Suprapubic skin (tissue), 4 donors: Measurements from ENCODE around the gene APPL2. TPM values are rescaled to one million over a fixed set of nuclear protein-coding genes. Genes with fewer than 3 reads are reported as not detected.
"Not testable (repeated sequence)": the region's sequence is repeated elsewhere in the genome, so short reads cannot be mapped to it uniquely, and the experiment has no call there.

Experiments used
- DNase-seq, 2 donors: peaks; one replicate each; pipeline ENCODE4 v3.0.0-alpha.2; 2019; ENCODE audit warnings: low spot score in 2 of 2
- H3K27ac ChIP-seq: fragments of 200-600 bp; sonication (generic); one replicate; pipeline ENCODE4 v1.5.1; 2019
- H3K27me3 ChIP-seq: fragments of 200-600 bp; sonication (generic); one replicate; pipeline ENCODE4 v1.5.1; 2019
- H3K36me3 ChIP-seq: fragments of 200-600 bp; sonication (generic); one replicate; pipeline ENCODE4 v1.5.1; 2019
- H3K4me1 ChIP-seq: fragments of 200-600 bp; sonication (generic); one replicate; pipeline ENCODE4 v1.5.1; 2019
- H3K4me3 ChIP-seq: fragments of 200-600 bp; sonication (generic); one replicate; pipeline ENCODE4 v1.5.1; 2019; ENCODE audit warnings: mild to moderate bottlenecking
- H3K9me3 ChIP-seq: fragments of 200-600 bp; sonication (generic); one replicate; pipeline ENCODE4 v1.5.1; 2019
- EP300 ChIP-seq: sonication (generic); formaldehyde crosslinking; IDR thresholded peaks from one replicate; pipeline ENCODE4 v1.6.1; 2017; ENCODE audit warnings: antibody characterized with exemption
- POLR2A ChIP-seq, 2 donors: fragments of 450-650 bp; IDR thresholded peaks; one replicate each; pipeline ENCODE4 v1.6.1; 2017; ENCODE audit warnings: antibody characterized with exemption in 2 of 2, mild to moderate bottlenecking in 2 of 2, moderate library complexity in 2 of 2
- POLR2AphosphoS5 ChIP-seq, 3 donors: sonication (generic); formaldehyde crosslinking; IDR thresholded peaks; one replicate each; pipeline ENCODE4 v1.6.1; 2017; ENCODE audit warnings: antibody characterized with exemption in 3 of 3
- WGBS: methylation state at CpG from one replicate; pipeline ENCODE4 v1.1.5; 2018; 5-methylcytosine and 5-hydroxymethylcytosine counted together
- total RNA-seq, 4 donors: library from RNA; depleted of rRNA; stranded (reverse); fragments of >200 nt; gene quantifications; one replicate each; pipeline ENCODE4 v1.1.0, GENCODE V29; 2016
- TF ChIP-seq, protein P1 (sequence below), 2 donors: fragments of 200-600 bp in 1 of 2; fragments of 450-650 bp in 1 of 2; sonication (generic) in 1 of 2; IDR thresholded peaks; one replicate each; pipeline ENCODE4 v1.5.1; 2016 to 2019; ENCODE audit warnings: antibody characterized with exemption in 2 of 2, mild to moderate bottlenecking in 1 of 2, moderate library complexity in 1 of 2

The APPL2 gene
- total RNA-seq, 4 donors from 2014 or later = 95.2 to 172 (median 110) TPM

GRCh38 chr12:105261010-105261409, 25.0 kb upstream of the APPL2 start:
- H3K9me3 ChIP-seq = no peaks in the 10 kb centered on the region
- no peaks in the 10 kb centered on the region for H3K36me3 ChIP-seq
- no peaks in the 10 kb centered on the region for H3K27me3 ChIP-seq
- no peak for DNase-seq
- H3K4me1 ChIP-seq = peaks cover 4% of the 10 kb centered on the region
- no peak for TF ChIP-seq POLR2AphosphoS5 (IDR thresholded peaks at IDR 0.05)
- TF ChIP-seq POLR2A (IDR thresholded peaks at IDR 0.05) = no peak
- TF ChIP-seq EP300 = no peak
- TF ChIP-seq, protein P1, sequence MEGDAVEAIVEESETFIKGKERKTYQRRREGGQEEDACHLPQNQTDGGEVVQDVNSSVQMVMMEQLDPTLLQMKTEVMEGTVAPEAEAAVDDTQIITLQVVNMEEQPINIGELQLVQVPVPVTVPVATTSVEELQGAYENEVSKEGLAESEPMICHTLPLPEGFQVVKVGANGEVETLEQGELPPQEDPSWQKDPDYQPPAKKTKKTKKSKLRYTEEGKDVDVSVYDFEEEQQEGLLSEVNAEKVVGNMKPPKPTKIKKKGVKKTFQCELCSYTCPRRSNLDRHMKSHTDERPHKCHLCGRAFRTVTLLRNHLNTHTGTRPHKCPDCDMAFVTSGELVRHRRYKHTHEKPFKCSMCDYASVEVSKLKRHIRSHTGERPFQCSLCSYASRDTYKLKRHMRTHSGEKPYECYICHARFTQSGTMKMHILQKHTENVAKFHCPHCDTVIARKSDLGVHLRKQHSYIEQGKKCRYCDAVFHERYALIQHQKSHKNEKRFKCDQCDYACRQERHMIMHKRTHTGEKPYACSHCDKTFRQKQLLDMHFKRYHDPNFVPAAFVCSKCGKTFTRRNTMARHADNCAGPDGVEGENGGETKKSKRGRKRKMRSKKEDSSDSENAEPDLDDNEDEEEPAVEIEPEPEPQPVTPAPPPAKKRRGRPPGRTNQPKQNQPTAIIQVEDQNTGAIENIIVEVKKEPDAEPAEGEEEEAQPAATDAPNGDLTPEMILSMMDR (IDR thresholded peaks at IDR 0.05) = no peak
- whole genome bisulfite sequencing = 55% methylated on average over 2 of the region's 2 CpGs
- no peak overlapping the region for H3K27ac ChIP-seq
- no peak overlapping the region for H3K4me3 ChIP-seq

DNA sequence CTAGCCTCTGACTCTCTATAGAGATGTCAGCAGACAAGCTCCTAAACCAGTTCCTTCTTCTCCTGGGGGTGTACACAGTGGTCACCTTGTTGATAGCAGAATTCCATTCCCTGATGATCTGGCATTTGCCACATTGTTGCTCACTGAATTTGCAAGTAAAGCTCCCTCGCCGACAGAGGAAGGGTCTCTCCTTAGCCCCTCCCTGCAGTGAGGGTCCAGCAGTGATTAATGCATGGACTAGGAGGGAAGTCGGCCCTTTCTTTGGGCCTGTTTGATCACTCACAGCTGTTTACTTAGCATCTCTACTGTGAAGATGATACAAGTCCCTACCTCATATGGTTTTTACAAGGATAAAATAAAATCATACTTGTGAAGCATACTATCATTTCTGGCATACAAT, 23.3 kb upstream of the APPL2 start:
- H3K4me3 ChIP-seq = no peak overlapping the region
- no peak for DNase-seq
- 91% methylated on average over 3 of the region's 3 CpGs for WGBS

DNA sequence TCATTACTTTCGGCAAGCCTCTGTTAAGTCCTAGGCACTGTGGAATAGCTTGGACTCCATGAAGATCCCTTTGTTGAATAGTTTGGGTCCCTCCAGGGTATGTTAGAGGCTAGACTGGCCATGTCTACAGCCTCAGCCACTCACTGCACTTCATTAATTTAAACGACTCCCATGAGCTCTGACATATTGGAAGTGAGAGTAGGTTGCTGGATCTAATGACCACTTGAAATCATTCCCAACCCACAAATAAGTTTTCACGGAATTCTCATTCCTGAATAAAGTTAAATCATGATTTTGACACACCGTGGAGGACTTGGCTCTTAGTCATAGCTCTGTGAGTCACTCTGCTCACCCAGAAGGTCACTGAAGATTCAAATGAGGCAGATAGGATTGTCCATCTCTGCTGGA, 21.4 kb upstream of the APPL2 start:
- 64% methylated on average over 4 of the region's 4 CpGs for WGBS
- Histone ChIP-seq H3K9me3 (no peaks in the 10 kb centered on the region), H3K4me1 (peaks cover 32% of the 10 kb centered on the region), H3K36me3 (no peaks in the 10 kb centered on the region), H3K27me3 (no peaks in the 10 kb centered on the region), H3K27ac (peak overlapping the region; percentile 75), H3K4me3 (no peak overlapping the region)
- no peak for DNase-seq
- TF ChIP-seq POLR2A (IDR thresholded peaks at IDR 0.05) (no peak), POLR2AphosphoS5 (IDR thresholded peaks at IDR 0.05) (no peak), EP300 (no peak)
- TF ChIP-seq, protein P1 (IDR thresholded peaks at IDR 0.05) = no peak

More for the DNA sequence above, 23.3 kb upstream of the APPL2 start:
- H3K36me3 ChIP-seq = no peaks in the 10 kb centered on the region
- no peaks in the 10 kb centered on the region for H3K9me3 ChIP-seq
- TF ChIP-seq POLR2A (IDR thresholded peaks at IDR 0.05) (no peak), EP300 (no peak), POLR2AphosphoS5 (IDR thresholded peaks at IDR 0.05) (no peak)
- TF ChIP-seq, protein P1 (IDR thresholded peaks at IDR 0.05) = no peak
- no peaks in the 10 kb centered on the region for H3K27me3 ChIP-seq
- H3K27ac ChIP-seq = no peak overlapping the region
- H3K4me1 ChIP-seq = peaks cover 20% of the 10 kb centered on the region

GRCh38 chr12:105256921-105257320, 20.9 kb upstream of the APPL2 start:
- H3K9me3 ChIP-seq = no peaks in the 10 kb centered on the region
- no peak for DNase-seq

GRCh38 chr12:105256431-105256830, 20.5 kb upstream of the APPL2 start:
- H3K9me3 ChIP-seq, H3K36me3 ChIP-seq, DNase-seq, H3K4me3 ChIP-seq, H3K27me3 ChIP-seq: not testable (repeated sequence)
- whole genome bisulfite sequencing = 82% methylated on average over 5 of the region's 5 CpGs
- Histone ChIP-seq H3K4me1 (peaks cover 32% of the 10 kb centered on the region), H3K27ac (peak overlapping the region; percentile 75)

More at GRCh38 chr12:105256921-105257320, 20.9 kb upstream of the APPL2 start:
- H3K27ac ChIP-seq = peak overlapping the region; percentile 75
- TF ChIP-seq POLR2AphosphoS5 (IDR thresholded peaks at IDR 0.05) (no peak), EP300 (no peak), POLR2A (IDR thresholded peaks at IDR 0.05) (no peak)
- TF ChIP-seq, protein P1 (IDR thresholded peaks at IDR 0.05) = no peak
- H3K27me3 ChIP-seq = no peaks in the 10 kb centered on the region
- no peak overlapping the region for H3K4me3 ChIP-seq
- 70% methylated on average over 3 of the region's 3 CpGs for WGBS
- H3K4me1 ChIP-seq = peaks cover 32% of the 10 kb centered on the region
- H3K36me3 ChIP-seq = no peaks in the 10 kb centered on the region

- H3K4me3 ChIP-seq = no peak overlapping the region
- DNase-seq = no peak
- H3K27ac ChIP-seq = no peak overlapping the region
- 56% methylated on average over 2 of the region's 2 CpGs for WGBS
- no peaks in the 10 kb centered on the region for H3K9me3 ChIP-seq
- H3K27me3 ChIP-seq = no peaks in the 10 kb centered on the region
- no peaks in the 10 kb centered on the region for H3K36me3 ChIP-seq
- TF ChIP-seq POLR2AphosphoS5 (IDR thresholded peaks at IDR 0.05) (no peak), POLR2A (IDR thresholded peaks at IDR 0.05) (no peak), EP300 (no peak)
- TF ChIP-seq, protein P1 (IDR thresholded peaks at IDR 0.05) = no peak
- peaks cover 32% of the 10 kb centered on the region for H3K4me1 ChIP-seq
Observed at GRCh38 chr12:105256011-105256410, 20.0 kb upstream of the APPL2 start.
